Colon (tissue), 2 donors: Measurements from ENCODE around the gene SLC25A21.

Source experiments
- FAIRE-seq: peaks from 2 replicates; lab custom pipeline; 2012; peaks lifted over from hg19 to GRCh38; lab: Jason Lieb, UNC
- donor health status: control.
- donor health status: control.

The SLC25A21 gene

DNA sequence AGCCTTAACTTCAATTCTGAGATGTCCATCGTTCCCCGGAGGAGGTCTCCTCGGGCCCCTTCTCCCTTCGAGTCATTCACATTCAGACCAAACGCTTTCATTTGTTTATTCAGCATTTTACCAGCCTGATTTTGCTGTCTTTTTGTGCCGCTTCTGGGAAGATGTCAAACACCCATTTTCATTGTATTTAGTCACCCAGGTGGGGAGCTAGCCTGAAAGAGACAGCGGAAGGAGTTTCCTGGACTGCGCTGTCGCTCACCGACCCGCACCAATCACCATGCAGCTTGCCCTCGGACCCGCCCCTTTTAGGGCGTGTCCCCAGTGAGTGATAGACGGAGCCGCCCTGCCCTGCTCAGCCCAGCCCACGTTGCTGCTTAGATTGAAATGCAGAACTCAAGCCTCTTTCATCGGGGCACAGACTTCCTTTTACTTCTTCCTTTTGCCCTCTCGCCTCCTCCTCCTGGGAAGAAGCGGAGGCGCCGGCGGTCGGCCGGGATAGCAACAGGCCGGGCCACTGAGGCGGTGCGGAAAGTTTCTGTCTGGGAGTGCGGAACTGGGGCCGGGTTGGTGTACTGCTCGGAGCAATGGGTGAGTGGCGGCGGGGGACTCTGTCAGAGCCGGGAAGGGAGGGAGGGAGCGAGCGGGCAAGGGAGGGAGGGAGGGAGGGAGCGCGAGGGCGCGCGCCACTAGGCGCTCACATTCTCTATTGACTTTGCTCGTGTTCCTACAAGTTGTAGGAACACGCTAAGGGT lies 510.7 kb downstream of the SLC25A21 start, which contains the start of gene PAX9:
PAX9 (plus strand) TSS at position 355 of the 752 bp plus-strand sequence; CDS start at position 585, 230 bp downstream.
- FAIRE-seq: no peak

DNA sequence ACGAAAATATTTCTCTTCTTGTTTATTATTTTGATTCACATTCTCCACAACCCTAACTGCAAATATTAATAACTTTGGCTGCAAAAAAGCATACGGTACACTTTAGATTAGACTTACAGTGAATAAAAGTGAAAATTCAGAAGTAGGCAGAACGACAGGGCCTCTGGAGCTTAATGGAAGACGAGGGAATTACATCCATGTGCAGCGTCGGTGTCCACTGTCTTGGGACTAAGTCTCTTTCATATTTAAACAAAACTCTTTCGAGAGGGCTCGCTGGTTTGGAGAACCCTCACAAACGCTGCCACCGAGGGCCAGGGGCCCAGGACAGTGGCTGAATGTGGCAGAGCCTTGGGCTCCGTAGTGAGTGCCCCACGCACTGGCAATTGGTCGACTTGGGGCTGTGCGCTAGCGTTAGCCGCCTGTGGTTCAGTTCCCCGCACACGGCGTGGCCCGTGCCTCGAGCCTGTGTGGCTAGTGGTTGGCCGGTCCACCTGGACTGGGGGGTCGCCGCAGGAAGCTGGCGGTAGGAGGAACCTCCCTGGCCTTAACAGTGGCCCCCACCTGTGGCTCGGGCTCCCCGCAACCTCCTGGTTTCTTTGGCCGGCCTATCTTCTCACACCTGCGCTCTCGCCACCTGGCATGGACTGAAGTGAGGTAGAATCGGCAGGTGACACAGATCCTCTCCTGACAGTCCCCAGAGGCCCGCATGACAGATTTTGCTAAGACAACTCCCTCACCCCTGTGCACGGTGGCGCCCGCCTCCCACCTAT lies 511.5 kb downstream of the SLC25A21 start:
- FAIRE-seq: no peak

DNA sequence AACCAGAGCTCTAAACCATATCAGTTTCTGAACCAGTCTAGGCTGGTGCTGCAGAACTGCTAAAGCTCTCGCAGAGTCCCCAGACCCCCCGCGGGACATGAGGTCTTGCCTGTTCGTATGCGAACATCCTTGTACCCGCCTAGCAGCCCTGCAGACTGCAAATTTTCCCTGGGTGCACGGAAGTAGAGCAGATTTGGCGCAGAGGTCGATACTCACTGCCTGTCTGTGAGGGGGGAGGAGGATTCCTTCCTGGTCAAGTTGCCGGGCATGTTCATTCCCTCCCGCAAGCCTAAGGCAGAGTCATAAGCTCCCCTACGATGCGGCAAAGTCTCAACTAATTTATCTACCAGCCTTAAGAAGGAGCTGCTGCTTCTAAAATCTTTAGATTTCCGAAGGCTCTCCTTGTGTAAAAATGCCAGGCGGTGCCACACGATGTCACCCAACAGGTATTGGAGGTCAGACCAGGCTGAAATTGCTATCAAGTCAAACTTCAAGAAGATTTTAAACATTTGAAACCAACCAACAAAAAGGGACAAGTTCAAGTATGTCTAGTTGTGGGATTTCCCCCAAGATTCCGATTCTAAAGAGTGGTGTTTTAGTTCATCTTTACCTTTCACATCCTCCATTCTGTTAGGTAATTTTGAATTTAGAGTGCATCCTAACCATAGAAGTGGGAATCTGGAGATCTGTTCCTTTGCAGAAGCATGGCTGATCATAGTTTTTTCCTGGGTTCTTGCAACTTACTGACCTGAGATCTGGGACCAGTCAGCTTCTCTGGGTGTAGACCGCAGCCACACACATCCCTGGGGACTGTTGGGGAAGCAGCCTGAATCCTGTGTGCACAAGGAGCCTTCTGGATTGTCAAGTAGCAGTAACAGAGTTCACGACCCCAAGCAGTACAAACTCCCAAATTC lies 512.3 kb downstream of the SLC25A21 start:
- FAIRE-seq: no peak

DNA sequence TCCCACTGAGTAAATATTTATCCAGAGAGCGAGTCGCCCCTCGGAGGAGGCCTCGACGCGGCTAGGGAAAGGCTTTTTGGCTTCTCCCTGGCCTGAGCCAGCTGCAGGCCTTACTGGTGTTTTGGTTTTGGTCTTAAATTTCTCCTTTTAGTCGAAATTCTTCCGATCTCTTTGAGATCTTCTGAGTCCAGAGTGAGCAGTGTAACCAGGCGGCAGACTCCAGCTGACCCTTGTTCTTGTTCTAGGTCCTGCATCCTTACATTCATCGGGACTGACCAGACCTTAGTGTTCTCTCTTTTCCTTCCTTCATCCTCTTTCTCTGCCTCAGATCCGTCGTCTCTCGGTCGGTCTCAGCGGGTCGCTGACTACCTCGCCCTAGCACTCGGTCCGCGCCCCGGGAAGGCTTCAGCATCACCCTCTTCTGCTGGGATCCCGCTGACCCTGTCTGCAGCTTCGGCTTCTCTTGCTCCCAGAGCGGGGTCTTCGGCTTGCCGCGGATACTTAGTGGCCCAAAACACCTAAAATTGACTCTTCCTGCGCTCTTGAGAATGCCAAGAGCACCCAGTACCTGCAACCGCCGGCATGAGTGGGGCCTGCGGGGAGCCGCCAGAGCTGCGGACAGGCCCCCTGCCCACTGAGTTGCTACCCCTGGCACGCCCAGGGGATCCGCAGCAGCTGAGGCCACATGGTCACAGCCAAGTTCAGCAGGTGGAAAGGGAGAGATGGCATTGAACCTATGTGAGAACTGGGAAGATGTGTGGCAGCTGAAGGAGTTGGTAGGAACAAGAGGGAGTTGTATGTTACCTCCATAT lies 513.2 kb downstream of the SLC25A21 start:
- no peak for FAIRE-seq

DNA sequence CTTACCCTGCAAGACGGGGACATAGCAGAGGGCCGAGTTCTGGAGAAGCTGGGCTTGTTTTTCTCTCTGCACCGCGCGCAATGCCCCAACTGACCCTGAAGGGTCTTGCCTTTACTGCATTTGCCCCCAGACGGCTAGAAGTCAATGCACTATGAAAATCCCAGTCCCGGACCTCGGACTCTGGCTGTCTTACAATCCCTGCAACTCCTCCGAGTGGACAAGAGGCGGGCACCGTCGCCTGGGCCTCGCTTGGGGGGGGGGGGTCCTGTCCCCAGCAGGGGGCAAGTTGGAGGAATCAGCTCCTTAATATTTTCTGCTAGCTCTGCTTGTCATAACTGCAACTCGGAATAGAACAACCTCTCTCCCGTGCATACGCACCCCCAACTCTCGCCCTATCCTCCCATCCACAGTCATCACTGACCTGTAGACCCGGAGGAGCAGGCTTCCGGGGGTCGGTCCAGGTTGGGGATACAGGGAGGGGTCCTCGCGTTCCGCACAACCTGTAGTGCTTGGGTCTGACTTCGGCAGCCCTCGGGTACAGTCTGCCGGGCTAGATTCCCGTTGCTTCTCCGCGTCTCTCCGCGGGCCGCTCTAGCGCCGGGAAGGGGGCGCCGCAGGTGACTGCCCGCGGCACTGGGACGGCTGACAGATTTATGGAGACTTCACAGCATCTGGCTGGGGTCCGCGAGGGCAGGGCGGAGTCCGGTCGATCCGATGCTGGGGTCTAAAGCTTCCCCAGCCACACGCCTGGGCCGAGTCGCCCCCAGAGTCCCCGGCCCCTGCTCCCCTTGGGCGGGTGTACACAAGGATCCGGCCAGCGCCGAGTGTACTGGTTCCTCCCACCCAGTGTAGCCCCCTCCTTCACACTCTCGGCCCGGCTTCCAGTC lies 514.0 kb downstream of the SLC25A21 start:
- FAIRE-seq: no peak

DNA sequence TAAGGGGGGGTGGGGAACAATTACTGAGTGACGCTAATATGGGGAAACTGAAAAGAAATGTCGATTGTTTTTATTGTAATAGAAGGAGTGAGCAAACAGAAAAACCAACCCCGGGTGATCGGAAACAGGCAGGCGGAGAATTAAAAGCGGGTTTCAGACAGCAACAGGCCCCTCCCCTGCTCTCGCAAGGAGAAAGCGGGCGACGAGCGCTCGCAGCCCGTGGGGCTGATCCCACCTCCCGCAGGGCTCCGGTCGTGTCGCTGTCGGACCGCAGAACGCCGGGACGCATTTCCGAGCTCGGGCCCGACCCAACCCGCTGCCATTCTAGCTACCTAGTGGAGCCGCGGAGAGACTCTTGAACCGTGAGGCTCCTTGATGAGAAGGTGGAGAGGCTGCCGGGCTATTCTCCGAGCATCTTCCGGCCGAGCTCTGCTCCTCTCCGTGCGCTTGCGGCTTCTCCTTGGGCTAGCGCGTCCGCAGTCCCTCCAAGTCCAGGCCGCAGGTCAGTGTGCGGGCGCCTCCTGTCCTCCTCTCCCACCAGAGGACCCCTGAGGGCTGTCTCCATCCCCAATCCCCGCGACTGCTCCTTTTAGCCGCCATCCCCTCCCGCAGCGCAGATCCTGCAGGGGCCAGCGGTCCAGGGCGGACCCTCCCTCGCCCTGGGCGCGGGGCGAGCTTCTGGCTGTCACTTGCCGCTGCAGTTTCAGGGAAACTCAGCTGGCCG lies 514.8 kb downstream of the SLC25A21 start:
- FAIRE-seq: no peak

DNA sequence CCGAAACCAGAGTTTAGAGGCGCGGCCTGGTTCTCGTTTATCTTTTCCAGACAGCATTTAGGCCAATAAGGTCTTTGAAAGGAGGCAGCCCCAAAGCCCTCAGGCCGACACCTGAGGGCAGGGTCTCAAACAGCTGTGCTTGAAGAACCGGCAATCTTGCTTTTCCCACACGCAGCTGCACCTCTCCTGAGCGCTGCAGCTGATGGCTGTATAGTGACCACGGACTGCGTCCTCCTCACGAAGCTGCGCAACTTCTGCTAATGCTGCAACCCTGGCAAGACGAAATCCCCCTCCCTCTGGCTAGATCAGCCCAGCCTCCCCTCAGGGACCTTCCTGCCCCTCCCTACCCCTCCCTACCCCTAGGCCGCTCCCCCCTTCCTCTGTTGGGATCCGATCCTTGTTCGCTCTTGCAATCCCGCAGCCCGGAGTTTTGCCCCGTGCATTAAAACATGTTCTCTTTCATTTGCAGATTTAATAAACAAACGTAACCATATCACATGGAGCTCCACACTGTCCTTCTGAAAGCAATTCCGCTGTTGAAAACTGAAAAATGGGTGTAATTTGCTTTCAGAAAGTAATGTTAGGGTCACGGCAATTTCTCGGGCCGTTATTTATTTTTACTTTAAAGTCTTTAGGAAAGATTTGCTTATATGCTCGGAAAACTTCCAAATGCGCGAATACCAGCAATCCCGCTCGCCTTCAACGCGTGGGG lies 515.6 kb downstream of the SLC25A21 start:
- no peak for FAIRE-seq

DNA sequence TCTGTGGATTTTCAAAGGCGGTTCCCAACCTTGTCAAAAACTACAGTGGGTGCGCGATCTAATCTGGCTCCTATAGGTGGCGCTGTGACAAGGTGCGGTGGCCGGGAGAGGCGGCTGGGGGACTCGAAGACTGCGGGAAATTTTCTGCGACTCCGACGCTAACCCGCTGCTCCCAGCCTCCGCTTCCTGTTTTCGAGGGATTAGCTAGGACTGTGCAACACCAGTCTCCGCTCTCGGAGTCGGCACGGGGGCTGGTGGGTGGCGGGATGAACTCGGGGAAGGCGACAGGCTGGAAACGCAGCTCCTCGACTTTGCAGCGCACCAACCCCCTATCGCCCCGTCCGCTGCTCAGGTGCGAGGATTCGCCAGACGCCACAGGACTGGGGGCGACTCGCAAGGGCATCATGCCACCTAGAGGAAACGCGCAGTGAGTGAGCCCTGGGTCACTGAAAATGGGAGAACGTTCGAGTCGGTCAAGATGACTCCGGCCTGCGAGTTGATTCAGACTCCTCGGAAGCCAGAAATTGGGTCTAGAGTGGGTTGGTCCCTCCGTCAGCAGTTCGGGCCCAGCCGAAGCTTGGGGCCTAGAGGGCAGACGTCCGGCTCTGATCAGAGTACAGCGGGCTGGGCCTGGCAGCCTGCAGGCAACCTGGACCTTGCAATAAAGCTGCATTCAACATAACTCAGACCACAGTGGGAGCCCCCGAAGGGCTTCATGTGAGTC lies 516.3 kb downstream of the SLC25A21 start:
- FAIRE-seq: no peak

DNA sequence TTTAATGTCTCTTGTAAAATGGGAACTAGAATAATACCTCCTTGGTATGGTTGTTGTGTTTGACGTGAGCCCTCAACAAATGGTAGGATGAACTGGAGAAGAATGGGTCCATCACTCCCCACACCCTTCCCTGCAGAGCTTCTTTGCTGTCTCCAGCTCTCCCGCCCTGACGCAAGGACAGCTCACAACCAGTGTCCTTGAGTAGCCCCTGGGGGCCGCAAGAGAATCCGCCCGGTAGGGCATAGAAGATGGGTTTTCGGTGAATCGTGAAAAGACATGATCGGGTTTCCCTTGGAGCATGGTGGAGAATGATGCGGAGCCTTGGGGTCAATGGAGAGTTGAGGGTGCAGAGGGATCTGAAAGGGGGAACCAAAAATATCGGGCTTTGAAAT lies 516.8 kb downstream of the SLC25A21 start:
- FAIRE-seq: no peak

DNA sequence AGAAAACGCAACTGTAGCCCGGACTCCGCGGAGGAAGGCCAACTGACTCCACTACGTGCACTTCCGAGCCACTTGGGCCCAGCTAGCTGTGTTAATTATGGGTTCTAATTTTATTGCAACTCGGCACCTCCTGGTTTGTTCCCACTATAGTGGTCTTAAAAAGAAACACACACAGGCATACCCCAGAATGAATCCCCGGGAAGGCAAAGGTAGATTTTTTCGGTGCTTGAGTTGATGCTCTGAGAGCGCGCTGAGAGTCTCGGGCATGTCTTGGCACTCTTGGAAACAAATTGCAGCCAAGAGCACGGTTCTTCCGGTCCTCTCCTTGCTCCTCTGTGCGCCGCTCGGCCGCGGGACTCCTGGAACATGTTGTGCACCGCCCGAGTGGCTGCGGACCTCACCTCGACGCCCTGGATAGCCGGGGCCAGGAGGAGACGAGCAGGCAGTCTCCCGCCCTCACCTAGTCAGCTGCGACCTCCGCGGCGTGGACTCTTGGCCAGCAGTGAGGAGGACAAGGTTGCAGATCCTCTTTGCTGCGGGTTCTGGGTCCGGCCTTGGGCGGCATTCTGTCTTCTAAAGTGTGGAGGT lies 517.5 kb downstream of the SLC25A21 start:
- FAIRE-seq: no peak

DNA sequence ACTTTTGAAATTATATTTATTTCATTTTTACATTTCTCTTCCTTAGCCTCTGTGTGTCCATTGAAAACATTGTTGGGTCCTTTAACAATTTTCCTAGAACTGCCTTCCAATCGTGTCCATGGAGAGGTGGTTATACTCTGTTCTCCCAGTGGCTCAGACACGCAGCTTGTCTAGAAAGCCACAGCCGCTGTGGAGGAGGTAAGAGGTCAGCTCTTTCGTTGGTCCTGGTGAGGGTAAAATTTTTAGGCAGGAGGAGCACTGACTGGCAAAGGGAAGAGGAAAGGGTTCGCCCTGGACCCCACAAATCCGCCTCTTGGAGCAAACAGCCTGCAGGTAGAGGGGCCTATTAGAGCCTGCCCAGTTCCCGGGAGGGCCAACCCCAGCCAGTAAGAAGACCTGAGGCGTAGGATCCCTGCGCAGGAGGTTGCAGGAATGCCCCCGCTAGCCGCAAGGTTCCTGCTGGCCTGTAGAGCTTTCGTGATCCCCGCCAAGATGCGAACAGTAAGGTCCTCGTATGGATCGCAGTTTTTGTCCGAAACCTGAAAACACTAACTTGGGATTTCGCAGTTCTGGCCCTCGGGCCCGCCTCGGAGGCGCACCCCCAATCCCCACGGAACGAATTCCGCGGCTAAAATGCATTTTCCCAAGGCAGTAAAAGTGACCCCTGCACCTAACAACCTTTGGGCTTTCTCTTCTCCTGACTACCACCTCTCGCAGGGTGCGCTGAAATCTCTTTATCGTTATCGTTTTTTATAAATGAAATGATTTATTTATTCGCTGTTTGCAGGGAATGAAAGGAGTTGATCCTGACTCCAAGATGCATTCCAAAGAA lies 518.2 kb downstream of the SLC25A21 start:
- FAIRE-seq: no peak

DNA sequence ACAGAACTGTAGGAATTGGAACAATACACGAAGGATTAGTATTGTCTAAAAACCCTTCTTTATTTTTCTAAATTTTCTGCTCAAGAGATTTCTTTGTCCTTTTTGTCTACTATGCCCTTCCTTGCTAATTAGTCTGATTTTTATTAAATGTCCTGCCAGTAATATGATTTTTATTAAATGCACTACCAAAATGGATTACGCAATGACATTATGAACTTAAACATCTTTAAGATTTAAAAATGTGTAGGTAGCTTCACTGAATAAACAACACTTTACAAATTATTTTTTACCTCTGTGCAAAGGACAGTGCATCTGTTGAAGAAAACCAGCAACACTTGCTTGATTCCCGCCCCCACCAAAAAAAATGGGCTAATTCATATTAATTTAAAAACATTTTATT lies 519.0 kb downstream of the SLC25A21 start:
- no peak for FAIRE-seq

DNA sequence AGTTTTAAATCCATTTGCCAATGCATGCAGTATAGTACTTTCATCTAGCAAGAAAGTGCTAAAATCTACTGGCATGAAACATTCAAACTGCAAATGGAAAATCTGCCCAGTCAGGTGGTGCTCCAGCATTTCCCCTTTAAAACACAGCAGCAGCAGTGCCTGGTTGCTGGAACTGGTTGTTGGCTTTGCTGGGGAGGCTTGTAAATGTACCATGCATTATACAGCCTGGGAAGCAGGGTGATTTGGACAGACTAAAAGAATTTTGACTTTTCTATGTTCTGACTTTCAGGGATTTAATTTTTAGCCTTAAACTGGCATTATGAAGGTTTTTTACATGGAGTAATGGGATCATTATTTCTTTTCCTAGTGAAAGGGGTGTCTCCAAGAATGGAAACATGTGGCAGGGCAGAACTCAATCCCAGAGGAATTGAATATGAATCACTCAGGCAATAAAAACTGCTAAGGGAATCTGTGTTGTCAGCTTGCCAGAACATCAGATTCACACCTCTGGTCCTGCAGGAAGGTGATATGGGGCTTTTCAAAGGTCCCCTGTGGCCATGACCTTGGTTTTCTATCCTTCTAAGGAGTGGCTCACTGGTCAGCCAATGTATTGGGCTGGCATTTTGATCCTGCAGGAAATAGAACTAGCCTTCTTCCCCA lies 519.7 kb downstream of the SLC25A21 start:
- FAIRE-seq: no peak

DNA sequence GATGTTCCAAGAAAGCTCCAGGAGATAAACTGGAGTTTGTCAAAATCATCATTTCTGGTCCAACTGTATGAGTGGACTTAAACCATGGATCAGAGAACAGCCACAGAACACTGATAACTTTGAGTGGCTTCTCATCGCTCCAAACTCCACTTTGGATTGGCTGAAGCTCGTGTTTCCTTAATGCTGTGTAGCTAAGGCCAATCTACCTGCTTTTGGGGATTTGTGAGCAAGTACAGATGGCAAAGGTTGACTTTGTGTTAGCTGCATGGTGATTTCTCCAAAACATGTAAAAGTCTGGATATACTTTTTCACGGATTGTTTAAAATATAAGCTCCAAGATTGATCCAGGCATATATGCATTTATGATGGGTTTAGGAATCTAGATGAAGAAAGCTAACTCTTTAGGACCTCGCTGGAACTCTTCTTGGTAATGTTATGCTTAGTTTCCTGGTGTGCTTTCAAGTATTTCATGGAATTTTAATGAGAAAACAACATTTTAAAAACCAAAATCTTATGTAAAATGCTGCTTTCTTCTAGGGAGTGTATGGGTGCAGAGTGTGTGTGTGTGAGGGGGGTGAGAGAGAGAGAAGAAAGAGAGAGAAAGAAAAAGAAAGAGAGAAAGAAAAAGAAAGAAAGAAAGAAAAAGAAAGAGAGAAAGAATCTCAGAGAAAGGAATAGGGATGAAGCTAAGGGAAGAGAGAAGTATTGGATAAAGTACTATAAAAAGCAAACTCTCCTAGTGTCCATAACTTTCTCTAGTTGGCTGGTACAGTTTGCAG lies 522.3 kb downstream of the SLC25A21 start:
- FAIRE-seq: no peak

DNA sequence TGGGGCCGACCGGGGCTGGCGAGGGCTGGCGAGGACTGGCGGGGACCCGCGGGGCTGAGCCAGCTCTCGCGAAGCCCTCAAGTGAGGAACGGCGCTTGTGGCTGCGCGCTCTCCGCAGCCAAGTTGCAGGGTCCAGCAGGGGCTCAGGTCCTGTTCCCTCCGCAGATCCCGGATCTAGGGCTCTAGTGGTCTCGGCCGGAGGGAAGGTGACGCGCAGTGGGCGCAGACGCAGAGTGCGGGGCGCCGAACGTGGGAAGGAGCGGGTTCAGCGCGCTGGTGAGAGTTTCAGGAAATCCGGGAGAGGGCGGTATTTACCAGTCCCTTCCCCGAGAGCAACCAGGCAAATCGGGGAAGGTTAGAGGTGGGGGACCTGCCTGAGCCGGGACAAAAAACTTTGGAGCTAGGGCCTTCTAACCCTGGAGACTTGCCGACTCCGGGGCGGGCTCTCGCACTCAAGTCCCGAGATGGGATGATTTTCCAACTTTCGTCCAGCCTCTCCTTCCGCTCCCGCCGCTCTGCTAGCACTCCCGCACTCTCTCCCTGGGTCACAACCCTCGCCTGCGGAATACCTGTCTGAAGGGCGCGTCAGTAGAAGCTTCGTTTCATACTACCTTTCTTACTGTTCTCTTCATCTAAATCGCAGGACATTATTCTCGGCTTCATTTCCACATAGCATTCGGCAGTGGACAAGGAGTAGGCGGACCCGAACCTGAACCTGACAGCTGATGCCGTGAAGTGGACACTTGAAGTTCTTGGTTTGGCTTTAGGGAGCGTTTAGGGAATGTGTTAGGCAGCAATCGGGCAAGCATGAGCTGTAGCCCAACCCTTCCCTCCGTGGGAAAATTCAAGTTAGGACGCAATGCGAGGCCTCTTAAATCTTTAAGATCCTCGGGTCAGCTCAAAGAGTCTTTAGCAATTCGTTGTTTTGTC lies 524.3 kb downstream of the SLC25A21 start:
- no peak for FAIRE-seq
